Measurements from ENCODE around the gene PRKRA.
A peak's percentile ranks its signal among the peaks of the same experiment; 100 is the strongest.

Gene PRKRA

GRCh38 chr2:178448968-178449661 is 1.9 kb downstream of the PRKRA start:
- TF ChIP-seq CTCF (IDR thresholded peaks at IDR 0.05): no peak
- peaks cover 20 to 32% (median 23%) of the 10 kb centered on the region in 3 donors for H3K36me3 ChIP-seq
- peaks cover 0 to 37% (median 24%) of the 10 kb centered on the region in 4 donors for H3K4me1 ChIP-seq
- no peak for DNase-seq
- intact Hi-C loops (cut with DNase I; ENCODE audit: low total_unique reads): no loop called here
- no peaks in the 10 kb centered on the region for H3K27me3 ChIP-seq
- no peaks in the 10 kb centered on the region for H3K9me3 ChIP-seq
- H3K4me3 ChIP-seq: peak overlapping the region; percentile 84 to 94
- H3K27ac ChIP-seq: peak overlapping the region; percentile 96 to 97

GRCh38 chr2:178441426-178441825 is 9.5 kb downstream of the PRKRA start:
- no peak for TF ChIP-seq CTCF (IDR thresholded peaks at IDR 0.05)
- H3K9me3 ChIP-seq: no peaks in the 10 kb centered on the region
- H3K27me3 ChIP-seq: no peaks in the 10 kb centered on the region
- H3K4me3 ChIP-seq: no peak overlapping the region
- no peak overlapping the region for H3K27ac ChIP-seq
- no peak for DNase-seq
- peaks cover 70 to 87% (median 79%) of the 10 kb centered on the region in 3 donors for H3K36me3 ChIP-seq
- intact Hi-C loops (cut with DNase I; ENCODE audit: low total_unique reads): no loop called here
- H3K4me1 ChIP-seq: peaks cover 0 to 6% (median 0%) of the 10 kb centered on the region in 4 donors

GRCh38 chr2:178436662-178437061 is 14.3 kb downstream of the PRKRA start:
- no peak for TF ChIP-seq CTCF (IDR thresholded peaks at IDR 0.05)

GRCh38 chr2:178429336-178429735 is 21.6 kb downstream of the PRKRA start:
- peaks cover 0 to 2% (median 0%) of the 10 kb centered on the region in 3 donors for H3K9me3 ChIP-seq
- no peak for TF ChIP-seq CTCF (IDR thresholded peaks at IDR 0.05)

More at GRCh38 chr2:178436662-178437061, 14.3 kb downstream of the PRKRA start:
- no peak overlapping the region for H3K27ac ChIP-seq
- H3K27me3 ChIP-seq: no peaks in the 10 kb centered on the region
- no peak for DNase-seq
- intact Hi-C loops (cut with DNase I; ENCODE audit: low total_unique reads): no loop called here
- no peaks in the 10 kb centered on the region for H3K9me3 ChIP-seq
- H3K4me1 ChIP-seq: peaks cover 0 to 6% (median 0%) of the 10 kb centered on the region in 4 donors
- peaks cover 66 to 90% (median 86%) of the 10 kb centered on the region in 3 donors for H3K36me3 ChIP-seq
- H3K4me3 ChIP-seq: no peak overlapping the region

GRCh38 chr2:178428396-178428806 is 22.6 kb downstream of the PRKRA start:
- no peak for TF ChIP-seq CTCF (IDR thresholded peaks at IDR 0.05)
- intact Hi-C loops (cut with DNase I; ENCODE audit: low total_unique reads): no loop called here

More at GRCh38 chr2:178429336-178429735, 21.6 kb downstream of the PRKRA start:
- H3K36me3 ChIP-seq: peaks cover 65 to 81% (median 81%) of the 10 kb centered on the region in 3 donors
- H3K4me3 ChIP-seq: no peak overlapping the region
- intact Hi-C loops (cut with DNase I; ENCODE audit: low total_unique reads): no loop called here
- no peaks in the 10 kb centered on the region for H3K27me3 ChIP-seq
- no peak overlapping the region for H3K27ac ChIP-seq
- no peaks in the 10 kb centered on the region for H3K4me1 ChIP-seq
- DNase-seq: no peak

More at GRCh38 chr2:178428396-178428806, 22.6 kb downstream of the PRKRA start:
- no peak for DNase-seq
- H3K4me3 ChIP-seq: no peak overlapping the region
- peaks cover 56 to 72% (median 72%) of the 10 kb centered on the region in 3 donors for H3K36me3 ChIP-seq
- H3K27me3 ChIP-seq: no peaks in the 10 kb centered on the region
- H3K27ac ChIP-seq: no peak overlapping the region
- peaks cover 0 to 2% (median 0%) of the 10 kb centered on the region in 3 donors for H3K9me3 ChIP-seq
- no peaks in the 10 kb centered on the region for H3K4me1 ChIP-seq
